ENCODE results near the gene CYB561A3.

Gene CYB561A3

GRCh38 chr11:61357233-61357893, 4.3 kb downstream of the CYB561A3 start:
- TF ChIP-seq, protein P1, sequence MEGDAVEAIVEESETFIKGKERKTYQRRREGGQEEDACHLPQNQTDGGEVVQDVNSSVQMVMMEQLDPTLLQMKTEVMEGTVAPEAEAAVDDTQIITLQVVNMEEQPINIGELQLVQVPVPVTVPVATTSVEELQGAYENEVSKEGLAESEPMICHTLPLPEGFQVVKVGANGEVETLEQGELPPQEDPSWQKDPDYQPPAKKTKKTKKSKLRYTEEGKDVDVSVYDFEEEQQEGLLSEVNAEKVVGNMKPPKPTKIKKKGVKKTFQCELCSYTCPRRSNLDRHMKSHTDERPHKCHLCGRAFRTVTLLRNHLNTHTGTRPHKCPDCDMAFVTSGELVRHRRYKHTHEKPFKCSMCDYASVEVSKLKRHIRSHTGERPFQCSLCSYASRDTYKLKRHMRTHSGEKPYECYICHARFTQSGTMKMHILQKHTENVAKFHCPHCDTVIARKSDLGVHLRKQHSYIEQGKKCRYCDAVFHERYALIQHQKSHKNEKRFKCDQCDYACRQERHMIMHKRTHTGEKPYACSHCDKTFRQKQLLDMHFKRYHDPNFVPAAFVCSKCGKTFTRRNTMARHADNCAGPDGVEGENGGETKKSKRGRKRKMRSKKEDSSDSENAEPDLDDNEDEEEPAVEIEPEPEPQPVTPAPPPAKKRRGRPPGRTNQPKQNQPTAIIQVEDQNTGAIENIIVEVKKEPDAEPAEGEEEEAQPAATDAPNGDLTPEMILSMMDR (conservative IDR thresholded peaks at IDR 0.05), result no peak
- no peak overlapping the region for H3K27ac ChIP-seq

- TF ChIP-seq, protein P1 (conservative IDR thresholded peaks at IDR 0.05), result no peak
- no peak overlapping the region for H3K27ac ChIP-seq
Observed at GRCh38 chr11:61356706-61357105, 5.0 kb downstream of the CYB561A3 start.

GRCh38 chr11:61354208-61354607, 7.5 kb downstream of the CYB561A3 start:
- no peak overlapping the region for H3K27ac ChIP-seq
- TF ChIP-seq, protein P1 (conservative IDR thresholded peaks at IDR 0.05), result no peak

GRCh38 chr11:61353131-61354067, 8.3 kb downstream of the CYB561A3 start:
- TF ChIP-seq, protein P1 (conservative IDR thresholded peaks at IDR 0.05), result no peak
- no peak overlapping the region for H3K27ac ChIP-seq

DNA sequence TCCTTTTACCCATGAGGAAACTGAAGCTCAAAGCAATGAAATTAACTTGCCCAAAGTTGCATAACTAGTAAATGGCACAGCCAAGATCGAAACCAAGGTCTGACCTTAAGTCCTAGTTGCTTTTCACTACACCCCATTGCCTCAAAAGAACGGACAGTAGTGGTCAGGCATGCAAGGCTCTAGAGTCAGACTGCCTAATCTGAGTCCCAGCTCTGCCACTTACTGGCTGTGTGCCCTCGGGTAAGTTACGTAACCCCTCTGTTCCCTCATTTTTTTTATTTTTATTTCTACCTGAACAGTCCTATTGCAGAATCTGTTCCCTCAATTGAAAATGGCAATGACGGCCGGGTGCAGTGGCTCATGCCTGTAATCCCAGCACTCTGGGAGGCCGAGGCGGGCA, 9.6 kb downstream of the CYB561A3 start:
- no peak overlapping the region for H3K27ac ChIP-seq
- TF ChIP-seq, protein P1 (conservative IDR thresholded peaks at IDR 0.05), result no peak

DNA sequence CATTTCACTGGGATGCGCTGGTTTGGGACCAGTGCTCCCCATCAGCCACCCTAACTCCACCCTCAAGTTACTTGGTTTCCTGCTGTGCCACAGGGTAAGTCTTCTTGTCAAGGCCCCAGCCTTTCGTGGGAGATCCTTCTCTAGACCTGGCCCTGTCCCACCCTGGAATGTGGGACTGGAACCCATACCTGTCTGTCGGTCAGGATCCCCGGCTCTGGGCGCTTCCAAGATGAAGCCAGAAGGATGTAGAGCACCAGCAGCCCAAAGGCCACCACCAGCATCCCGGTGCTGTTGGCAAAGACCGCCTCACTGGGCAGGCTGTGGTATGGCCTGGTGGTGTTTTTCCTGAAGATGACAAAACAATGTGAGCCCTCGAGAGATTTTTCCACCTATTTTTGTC, 10.9 kb downstream of the CYB561A3 start:
- TF ChIP-seq, protein P1 (conservative IDR thresholded peaks at IDR 0.05), result no peak
- no peak overlapping the region for H3K27ac ChIP-seq

- no peak overlapping the region for H3K27ac ChIP-seq
- TF ChIP-seq, protein P1 (conservative IDR thresholded peaks at IDR 0.05), result no peak
Observed at GRCh38 chr11:61350336-61350735, 11.3 kb downstream of the CYB561A3 start.
